ACC112 (cell line): ENCODE measurements around the gene NOS3.

Source experiments
- H2AFZ ChIP-seq: fragments of 200-600 bp; sonication (generic); one replicate; pipeline ENCODE4 v1.6.0; 2017; ENCODE audit warnings: antibody characterized with exemption, low read length; ENCODE audit not compliant: unreplicated experiment
- H3K27ac ChIP-seq: fragments of 200-600 bp; sonication (generic); 2 replicates; pipeline ENCODE4 v1.5.1; 2014; ENCODE audit warnings: low read depth, mild to moderate bottlenecking, antibody characterized with exemption, low read length, moderate library complexity
- H3K27me3 ChIP-seq: fragments of 200-600 bp; sonication (generic); 2 replicates; pipeline ENCODE4 v1.6.1; 2014; ENCODE audit warnings: mild to moderate bottlenecking, antibody characterized with exemption, low read length, moderate library complexity, mixed read lengths; ENCODE audit not compliant: insufficient read depth
- H3K36me3 ChIP-seq: fragments of 200-600 bp; sonication (generic); 2 replicates; pipeline ENCODE4 v1.6.1; 2016; ENCODE audit warnings: mild to moderate bottlenecking, antibody characterized with exemption, low read length, moderate library complexity, mixed read lengths; ENCODE audit not compliant: insufficient read depth
- H3K4me1 ChIP-seq: fragments of 200-600 bp; sonication (generic); one replicate; pipeline ENCODE4 v1.6.1; 2016; ENCODE audit warnings: low read length, mixed read lengths; ENCODE audit not compliant: insufficient read depth, unreplicated experiment, control insufficient read depth
- H3K4me3 ChIP-seq: fragments of 200-600 bp; sonication (generic); 2 replicates; pipeline ENCODE4 v1.5.1; 2014; ENCODE audit warnings: mild to moderate bottlenecking, low read depth, low read length
- H3K79me2 ChIP-seq: fragments of 200-600 bp; sonication (generic); one replicate; pipeline ENCODE4 v1.6.0; 2016; ENCODE audit warnings: low read length; ENCODE audit not compliant: control insufficient read depth, unreplicated experiment, insufficient read depth

Gene NOS3

DNA sequence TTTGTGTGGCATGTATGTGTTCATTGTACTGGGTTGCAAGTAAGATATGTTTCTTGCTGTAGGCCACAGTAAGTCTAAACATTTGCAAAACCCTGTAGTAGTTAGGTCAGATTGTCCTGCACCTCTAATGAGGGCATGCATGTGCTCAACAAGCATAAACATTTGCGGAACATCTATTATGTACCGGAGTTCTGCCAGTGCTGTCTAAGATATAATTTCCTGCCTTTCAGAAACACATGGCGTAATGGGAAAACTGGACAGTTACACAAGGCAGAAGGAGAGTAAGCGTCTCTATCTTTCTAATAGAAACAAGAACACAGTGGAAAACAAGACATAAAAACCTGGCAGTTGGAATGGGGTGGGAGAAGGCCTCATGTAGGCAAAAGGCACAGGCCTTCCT is 40.2 kb downstream of the NOS3 start:
- Histone ChIP-seq H3K27ac (no peak overlapping the region), H2AFZ (no peak overlapping the region), H3K4me1 (peaks cover 8% of the 10 kb centered on the region), H3K4me3 (no peak overlapping the region), H3K27me3 (no peaks in the 10 kb centered on the region), H3K36me3 (no peaks in the 10 kb centered on the region), H3K79me2 (peaks cover 9% of the 10 kb centered on the region)

DNA sequence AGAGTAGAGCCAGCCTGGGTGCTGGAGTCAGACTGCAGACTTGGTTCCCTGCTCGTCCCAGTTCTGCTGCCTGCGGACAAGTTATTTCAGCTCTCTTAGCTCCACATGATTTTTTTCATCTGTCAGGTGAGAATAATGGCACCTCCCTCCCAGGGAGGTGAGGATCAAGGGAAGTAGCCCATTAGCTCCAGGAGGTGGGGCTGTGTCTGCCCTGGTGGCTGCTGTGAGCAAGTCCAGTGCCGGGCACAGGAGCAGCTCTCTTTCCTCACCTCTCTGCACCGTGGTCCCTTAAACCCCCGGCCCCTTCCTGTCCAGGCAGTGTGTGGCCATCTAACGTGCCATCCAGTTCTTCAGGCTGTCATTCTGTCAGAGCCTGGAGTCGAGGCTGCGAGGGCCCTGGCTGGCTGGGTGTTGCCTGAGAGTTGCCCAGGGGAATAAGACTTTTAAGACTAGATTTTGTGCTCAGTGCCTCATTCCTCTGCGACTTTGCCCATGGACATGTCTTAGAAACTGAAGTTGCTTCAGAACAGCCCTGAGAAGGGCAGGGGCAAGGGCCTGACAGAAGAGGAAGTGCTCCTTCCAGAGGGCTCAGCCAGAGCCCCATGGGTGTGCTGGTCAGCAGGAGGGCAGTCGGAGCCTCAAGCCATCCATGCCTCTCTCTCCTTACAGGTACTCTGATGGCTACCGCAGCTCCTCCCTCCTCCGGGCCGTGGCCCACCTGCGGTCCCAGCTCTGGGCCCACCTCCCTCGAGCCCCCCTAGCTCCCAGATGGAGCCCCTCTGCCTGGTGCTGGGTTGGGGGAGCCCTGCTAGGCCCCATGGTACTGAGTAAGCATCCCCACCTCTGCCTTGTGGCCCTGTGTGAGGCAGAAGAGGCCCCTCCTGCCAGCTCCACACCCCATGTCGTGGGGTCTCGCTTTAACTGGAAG is 42.4 kb downstream of the NOS3 start:
- Histone ChIP-seq H3K36me3 (peaks cover 4% of the 10 kb centered on the region; the same call in 1 of the 2 replicates), H3K27ac (no peak overlapping the region), H2AFZ (no peak overlapping the region)

DNA sequence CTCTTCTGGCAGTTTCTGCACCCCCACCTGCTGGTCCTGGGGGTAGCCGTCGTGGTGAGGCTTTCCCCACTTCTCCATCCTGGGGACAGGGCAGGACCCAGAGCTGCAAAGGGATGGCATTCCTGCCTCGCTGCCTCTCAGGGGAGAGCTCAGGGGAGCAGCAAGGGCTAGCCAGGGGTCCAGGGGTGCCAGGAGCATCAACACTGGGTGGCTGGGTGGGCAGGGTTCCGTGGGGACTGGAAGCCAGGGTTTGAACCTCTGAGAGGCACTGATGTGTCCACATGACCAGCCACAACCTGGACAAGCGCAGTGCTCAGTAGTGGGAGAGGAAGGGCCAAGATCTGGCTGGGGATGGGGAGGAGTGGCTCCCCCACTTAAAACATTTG is 43.0 kb downstream of the NOS3 start:
- H3K36me3 ChIP-seq: peaks cover 4% of the 10 kb centered on the region; the same call in 1 of the 2 replicates
- no peak overlapping the region for H2AFZ ChIP-seq
- no peak overlapping the region for H3K4me3 ChIP-seq
- peaks cover 8% of the 10 kb centered on the region for H3K79me2 ChIP-seq
- no peak overlapping the region for H3K27ac ChIP-seq
- H3K27me3 ChIP-seq: no peaks in the 10 kb centered on the region
- H3K4me1 ChIP-seq: peaks cover 16% of the 10 kb centered on the region

More for the DNA sequence above, 42.4 kb downstream of the NOS3 start:
- H3K79me2 ChIP-seq: peaks cover 9% of the 10 kb centered on the region
- no peak overlapping the region for H3K4me3 ChIP-seq
- H3K4me1 ChIP-seq: peaks cover 10% of the 10 kb centered on the region
- H3K27me3 ChIP-seq: no peaks in the 10 kb centered on the region

DNA sequence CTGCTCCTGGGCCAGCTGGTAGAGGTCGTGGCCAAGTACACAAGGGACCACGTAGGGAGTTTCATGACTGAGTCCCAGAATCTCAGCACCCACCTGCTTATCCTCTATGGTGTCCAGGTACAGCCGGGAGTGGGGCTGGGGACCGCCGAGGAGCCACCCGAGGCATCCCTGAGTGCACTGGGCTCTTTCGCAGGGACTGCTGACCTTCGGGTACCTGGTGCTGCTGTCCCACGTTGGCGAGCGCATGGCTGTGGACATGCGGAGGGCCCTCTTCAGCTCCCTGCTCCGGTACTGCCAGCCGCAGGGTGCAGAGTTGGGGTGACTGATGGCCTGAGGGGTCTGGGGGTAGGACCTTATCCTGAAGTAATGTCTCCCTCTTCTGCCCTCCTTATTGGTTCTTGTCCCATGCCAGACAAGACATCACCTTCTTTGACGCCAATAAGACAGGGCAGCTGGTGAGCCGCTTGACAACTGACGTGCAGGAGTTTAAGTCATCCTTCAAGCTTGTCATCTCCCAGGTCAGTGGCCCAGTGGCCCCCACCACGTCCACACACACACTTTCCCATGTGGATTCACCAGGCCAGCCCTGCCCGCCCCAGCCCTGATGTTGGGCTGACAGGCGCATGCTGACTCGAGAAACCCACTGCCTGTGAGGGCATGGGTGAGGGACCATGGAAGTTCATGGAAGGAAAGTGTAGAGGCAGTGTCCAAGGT is 43.7 kb downstream of the NOS3 start:
- Histone ChIP-seq H3K27ac (no peak overlapping the region), H3K4me3 (no peak overlapping the region), H3K4me1 (peaks cover 16% of the 10 kb centered on the region), H3K79me2 (peaks cover 4% of the 10 kb centered on the region), H2AFZ (no peak overlapping the region), H3K27me3 (no peaks in the 10 kb centered on the region), H3K36me3 (peaks cover 4% of the 10 kb centered on the region; the same call in 1 of the 2 replicates)

DNA sequence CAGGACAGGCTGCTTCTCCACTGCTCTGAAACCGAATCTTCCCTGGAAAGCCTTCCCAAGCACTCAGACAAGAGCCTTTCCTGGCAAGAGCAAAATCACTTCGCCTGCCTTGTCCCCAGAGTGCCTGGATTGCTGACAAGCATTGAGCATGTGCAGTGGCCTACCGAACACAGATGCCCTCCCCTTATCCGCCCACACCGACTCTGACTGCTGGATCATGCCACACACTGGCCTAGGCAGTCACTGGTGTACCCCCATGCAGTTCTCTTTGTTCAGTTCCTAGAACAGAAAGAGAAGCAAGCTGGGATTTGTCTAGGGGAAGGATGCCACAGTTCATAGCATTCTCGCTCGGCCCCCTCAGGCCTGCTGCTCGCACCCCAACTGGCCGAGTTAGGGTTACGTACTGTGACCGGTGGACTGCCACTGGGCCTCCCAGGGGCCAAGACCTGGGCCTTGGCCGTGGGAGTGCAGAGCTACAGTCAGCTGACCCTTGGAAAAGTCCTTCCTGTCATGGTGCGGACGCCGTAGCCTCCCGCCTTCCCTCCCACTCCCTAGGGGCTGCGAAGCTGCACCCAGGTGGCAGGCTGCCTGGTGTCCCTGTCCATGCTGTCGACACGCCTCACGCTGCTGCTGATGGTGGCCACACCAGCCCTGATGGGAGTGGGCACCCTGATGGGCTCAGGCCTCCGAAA is 44.4 kb downstream of the NOS3 start:
- Histone ChIP-seq H3K4me1 (peaks cover 23% of the 10 kb centered on the region), H2AFZ (no peak overlapping the region), H3K27ac (no peak overlapping the region), H3K79me2 (no peaks in the 10 kb centered on the region), H3K4me3 (no peak overlapping the region), H3K27me3 (no peaks in the 10 kb centered on the region), H3K36me3 (peaks cover 4% of the 10 kb centered on the region; the same call in 1 of the 2 replicates)

DNA sequence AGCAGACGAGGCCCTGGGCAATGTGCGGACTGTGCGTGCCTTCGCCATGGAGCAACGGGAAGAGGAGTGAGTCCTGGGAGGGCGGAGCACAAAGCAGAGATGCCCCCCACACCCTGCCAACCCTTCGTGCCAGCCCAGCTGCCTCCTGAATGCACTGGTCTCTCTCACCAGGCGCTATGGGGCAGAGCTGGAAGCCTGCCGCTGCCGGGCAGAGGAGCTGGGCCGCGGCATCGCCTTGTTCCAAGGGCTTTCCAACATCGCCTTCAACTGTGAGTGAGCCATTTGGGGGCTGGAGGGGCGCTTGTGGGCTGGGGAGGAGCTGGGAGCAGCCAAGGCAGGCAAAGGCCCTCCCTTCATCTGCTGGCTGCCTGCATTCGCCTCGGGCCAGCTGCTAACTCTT is 45.1 kb downstream of the NOS3 start:
- no peaks in the 10 kb centered on the region for H3K79me2 ChIP-seq
- H2AFZ ChIP-seq: no peak overlapping the region
- H3K4me1 ChIP-seq: peaks cover 26% of the 10 kb centered on the region
- peaks cover 4% of the 10 kb centered on the region; the same call in 1 of the 2 replicates for H3K36me3 ChIP-seq
- H3K4me3 ChIP-seq: no peak overlapping the region
- H3K27me3 ChIP-seq: no peaks in the 10 kb centered on the region
- H3K27ac ChIP-seq: no peak overlapping the region

DNA sequence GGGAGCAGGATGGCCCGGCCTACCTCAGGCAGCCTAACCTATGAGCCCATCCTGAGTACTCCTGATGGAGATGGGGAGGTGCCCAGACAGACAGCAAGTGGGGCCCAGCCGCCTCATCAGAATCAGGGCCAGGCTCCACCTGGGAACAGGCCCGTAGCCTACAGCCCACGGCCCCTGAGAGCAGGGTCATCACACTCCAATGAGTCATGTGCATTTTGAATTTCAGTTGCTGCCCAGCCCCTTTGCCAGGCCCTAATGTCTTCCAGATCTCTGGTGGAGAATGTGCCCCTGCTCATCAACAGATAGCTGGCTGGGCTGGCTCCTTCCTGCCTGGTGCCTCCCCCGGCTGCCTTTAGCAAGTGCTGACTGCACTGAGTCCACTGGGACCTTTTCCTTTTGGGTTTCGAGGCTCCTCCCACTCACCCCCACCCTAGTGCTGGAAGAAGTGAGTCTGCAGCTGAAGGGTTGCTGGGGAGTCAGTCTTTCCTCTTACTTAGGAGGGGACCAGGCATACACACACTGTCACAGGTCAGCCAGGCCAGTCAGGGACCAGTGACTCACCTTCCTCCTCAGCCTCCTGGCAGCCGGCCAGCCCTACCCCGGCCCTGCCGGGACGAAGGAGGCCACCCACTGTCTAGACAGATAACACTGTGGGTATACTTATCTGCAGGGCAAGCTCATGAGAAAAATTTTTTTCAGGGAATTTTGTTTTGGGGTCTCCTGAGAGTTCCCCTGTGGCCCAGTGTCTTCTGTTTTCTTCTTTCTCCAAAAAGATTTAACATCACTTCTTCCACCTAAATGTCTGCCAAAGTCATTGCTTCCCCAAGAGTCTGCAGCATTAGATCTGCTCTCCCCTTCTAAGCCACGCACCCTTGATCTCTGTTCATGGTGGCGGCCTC is 48.4 kb downstream of the NOS3 start:
- H3K27ac ChIP-seq: peak overlapping the region; percentile 95

DNA sequence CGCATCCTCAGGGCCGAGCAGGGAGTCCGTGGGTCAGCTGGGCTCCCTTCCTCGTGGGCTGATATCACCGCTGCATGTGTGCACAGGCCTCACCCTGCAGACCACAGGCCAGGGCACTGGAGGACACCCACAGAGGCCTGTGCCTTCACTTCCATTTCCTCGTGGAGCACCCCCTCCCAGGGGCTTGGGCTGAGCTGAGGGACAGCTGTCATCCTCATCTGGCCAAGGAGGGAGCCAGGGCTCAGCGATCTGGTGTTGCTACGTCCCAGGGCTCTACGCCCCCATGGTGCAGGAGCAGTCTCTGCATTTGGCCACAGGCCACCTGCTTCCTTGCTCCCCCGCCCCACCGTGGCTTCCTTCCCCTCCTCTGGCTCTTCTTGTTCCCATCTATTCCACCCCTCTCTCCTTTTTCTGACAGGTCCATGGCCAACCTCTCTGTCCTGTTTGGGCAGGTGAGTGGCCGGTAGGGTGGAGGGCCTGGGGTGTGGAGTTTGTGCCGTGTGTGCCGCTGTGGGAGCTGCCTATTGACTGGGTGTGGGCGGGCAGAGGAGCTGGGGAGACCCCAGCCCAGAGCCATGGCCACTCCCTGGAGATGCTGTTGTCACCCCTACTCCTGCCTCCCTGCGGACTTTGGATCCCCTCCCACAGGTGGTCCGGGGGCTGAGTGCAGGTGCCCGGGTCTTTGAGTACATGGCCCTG is 49.2 kb downstream of the NOS3 start:
- Histone ChIP-seq H2AFZ (no peak overlapping the region), H3K4me1 (peaks cover 26% of the 10 kb centered on the region), H3K4me3 (no peak overlapping the region), H3K27ac (peak overlapping the region; percentile 55), H3K36me3 (peaks cover 4% of the 10 kb centered on the region; the same call in 1 of the 2 replicates), H3K27me3 (no peaks in the 10 kb centered on the region), H3K79me2 (no peaks in the 10 kb centered on the region)

More for the DNA sequence above, 48.4 kb downstream of the NOS3 start:
- Histone ChIP-seq H2AFZ (no peak overlapping the region), H3K4me3 (peak overlapping the region; percentile 12; the same call in 1 of the 2 replicates), H3K4me1 (peaks cover 26% of the 10 kb centered on the region), H3K36me3 (peaks cover 4% of the 10 kb centered on the region; the same call in 1 of the 2 replicates), H3K27me3 (no peaks in the 10 kb centered on the region), H3K79me2 (no peaks in the 10 kb centered on the region)

DNA sequence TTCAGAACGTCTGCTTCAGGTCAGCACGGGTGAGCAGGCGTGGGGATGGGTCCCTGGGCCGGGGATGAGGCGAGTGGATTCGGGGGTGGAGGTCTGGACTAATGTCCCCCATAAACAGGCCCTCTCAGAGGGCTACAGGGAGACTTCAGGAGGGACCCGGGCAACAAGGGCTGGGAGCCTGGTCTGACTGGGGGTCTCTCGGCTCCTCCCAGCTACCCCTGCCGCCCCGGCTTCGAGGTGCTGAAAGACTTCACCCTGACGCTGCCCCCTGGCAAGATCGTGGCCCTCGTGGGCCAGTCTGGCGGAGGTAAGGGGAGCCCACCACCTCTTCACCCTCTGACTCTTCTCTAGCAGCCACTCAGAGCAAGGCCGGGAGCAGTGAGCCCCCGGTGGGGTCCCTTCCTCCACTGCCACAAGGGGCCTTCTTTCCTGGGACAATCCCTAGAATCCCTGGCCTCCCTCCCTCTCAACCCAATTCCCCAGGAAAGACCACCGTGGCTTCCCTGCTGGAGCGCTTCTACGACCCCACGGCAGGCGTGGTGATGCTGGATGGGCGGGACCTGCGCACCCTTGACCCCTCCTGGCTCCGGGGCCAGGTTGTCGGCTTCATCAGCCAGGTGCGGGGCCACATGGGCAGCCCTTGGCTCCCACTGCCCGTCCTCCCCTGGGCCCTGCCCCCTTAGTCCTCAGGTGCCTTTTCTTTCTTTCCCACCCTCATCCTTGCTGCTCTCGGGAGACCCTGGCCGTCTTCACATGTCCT is 50.0 kb downstream of the NOS3 start:
- Histone ChIP-seq H3K4me1 (peaks cover 26% of the 10 kb centered on the region), H3K36me3 (peaks cover 4% of the 10 kb centered on the region; the same call in 1 of the 2 replicates)

More for the DNA sequence above, 50.0 kb downstream of the NOS3 start:
- Histone ChIP-seq H3K27me3 (no peaks in the 10 kb centered on the region), H3K4me3 (no peak overlapping the region), H2AFZ (no peak overlapping the region), H3K79me2 (no peaks in the 10 kb centered on the region), H3K27ac (no peak overlapping the region)
